HG03558 (cell line): ENCODE data around the gene TARS3.

Source experiments
- ATAC-seq: cut with Tn5 transposase; IDR thresholded peaks from one replicate; pipeline ENCODE4 v1.9.1; 2021; ENCODE audit warnings: moderate number of reproducible peaks; ENCODE audit not compliant: unreplicated experiment; ENCODE audit errors: extremely low read depth

Gene TARS3

DNA sequence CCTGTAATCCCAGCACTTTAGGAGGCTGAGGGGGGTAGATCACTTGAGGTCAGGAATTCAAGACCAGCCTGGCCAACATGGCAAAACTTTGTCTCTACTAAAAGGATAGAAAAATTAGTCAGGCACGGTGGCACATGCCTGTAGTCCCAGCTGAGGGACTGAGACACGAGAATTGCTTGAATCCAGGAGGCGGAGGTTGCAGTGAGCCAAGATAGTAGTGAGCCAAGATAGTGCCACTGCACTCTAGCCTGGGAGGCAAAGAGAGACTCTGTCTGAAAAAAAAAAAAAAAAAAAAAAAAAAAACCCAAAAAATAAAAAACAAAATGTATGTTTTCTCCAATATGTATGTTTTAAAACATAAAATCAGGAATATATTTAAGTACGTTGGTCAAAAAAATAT is 16.3 kb downstream of the TARS3 start:
- no peak for ATAC-seq

DNA sequence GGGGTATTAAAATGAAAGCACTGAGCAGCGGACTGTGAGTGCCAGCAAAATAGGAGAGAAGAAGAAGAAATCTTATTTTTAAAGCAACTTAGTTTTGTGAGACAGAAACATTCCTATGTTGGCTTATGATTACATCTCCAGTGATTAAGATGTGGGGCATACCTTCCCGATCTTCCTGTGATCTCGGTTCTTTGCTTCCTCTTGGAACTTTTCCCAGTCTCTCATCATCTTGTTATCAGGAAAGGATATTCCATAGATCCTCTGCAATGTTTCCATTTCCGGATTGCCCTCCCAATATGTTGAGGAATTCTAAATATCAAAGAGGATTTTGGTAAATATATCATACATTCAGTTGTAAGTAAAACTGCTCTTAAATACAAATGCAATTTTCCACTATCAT is 22.2 kb downstream of the TARS3 start:
- no peak for ATAC-seq

DNA sequence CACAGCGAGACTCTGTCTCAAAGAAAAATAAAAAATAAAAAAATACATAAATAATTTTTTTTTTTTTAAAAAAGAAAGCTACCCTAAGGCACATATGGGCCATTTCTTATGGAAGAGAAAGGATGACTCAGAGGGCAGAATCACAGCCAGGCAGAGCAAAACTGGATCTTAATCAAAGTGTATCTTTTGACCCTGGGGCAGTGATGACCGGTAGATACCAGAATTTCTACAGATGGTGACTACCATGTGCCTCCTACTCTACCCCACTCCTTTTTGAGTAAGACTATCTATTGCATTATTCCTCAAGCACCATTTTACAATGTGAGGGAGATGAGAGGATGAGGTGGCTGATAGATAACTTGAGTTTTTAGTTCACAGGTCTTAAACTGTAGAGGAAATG is 26.0 kb downstream of the TARS3 start:
- no peak for ATAC-seq

DNA sequence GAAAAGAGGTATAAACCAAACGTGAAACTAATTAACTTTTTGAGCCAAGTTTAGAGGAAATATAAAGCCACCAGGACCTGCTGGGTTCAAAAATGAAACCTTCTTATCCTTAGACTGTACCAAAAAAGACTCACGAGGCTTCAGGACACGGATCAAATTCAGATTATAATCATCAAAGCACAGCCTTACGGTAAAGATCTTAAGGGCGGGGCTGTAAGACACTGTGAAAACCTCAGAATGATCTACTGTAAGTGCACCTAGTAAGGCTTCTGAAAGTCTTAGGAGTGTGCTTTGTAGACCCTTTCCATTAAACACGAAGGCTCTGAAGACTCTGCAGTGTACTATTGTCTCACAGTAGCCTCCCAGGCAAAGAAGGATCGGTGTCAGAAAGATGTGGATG is 26.8 kb downstream of the TARS3 start:
- no peak for ATAC-seq

DNA sequence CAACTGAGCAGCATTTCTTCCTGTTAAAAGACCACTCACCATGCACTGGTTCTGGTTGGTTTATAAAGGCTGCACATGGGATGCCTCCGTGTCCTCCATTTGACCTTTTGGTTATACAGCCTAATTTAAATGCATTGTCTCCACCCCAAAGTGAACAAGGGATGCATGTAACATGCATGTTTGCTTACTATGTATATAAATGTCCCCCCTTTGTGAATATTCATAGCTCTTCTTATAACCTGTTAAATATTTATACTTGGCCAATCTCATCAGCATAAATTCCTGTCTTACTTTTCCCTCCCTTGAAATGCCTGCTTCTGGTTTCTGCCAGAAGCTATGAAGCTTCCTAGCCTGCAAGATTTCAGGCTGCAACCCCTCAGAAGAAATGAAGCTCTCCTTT is 27.4 kb downstream of the TARS3 start:
- ATAC-seq, result no peak

DNA sequence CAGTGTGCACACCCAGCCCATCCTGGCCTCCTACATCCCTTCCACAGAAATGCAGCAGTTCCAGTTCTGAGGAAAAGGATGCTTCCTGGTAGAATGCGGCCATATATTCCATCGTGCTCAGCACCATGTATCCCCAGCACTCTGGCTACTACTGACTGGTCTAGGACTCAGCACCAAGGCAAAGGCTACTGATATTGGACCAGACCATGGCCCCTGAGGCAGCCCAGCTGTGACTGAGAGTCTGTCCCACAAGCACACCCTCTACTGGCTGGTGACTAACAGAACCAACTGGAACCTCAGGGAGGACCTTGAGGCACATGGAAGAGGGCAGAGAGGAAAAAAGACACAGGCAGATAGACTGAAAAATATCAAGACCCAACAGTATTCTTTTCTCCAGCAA is 30.0 kb downstream of the TARS3 start:
- no peak for ATAC-seq

DNA sequence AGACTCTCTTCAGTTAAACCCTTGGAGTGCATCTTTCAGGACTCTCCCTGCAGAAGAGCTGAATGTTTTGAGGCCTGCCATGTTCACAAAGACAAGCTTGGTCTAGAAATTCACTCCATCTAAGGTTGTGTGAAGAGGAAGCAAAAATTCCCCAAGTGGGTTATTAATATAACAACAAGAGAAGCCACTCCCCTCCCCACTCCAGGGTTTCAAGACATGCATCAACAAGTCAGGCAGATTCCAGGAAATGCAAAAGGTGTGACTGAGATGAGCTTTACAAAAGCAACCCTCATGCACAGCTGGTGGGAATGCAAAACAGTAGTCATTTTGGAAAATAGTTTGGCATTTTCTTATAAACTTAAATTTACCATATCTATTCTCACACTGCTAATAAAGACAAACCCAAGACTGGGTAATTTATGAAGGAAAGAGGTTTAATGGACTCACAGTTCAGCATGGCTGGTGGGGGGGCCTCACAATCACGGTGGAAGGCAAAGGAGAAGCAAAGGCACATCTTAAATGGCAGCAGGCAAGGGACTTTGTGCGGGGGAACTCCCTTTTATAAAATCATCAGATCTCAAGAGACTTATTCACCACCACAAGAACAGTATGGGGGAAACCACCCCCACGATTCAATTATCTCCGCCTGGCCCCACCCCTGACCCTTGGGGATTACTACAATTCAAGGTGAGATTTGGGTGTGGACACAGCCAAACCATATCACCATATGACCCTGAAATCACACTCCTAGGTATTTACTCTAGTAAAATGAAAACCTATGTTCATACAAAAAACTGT is 31.3 kb downstream of the TARS3 start:
- ATAC-seq, result no peak

DNA sequence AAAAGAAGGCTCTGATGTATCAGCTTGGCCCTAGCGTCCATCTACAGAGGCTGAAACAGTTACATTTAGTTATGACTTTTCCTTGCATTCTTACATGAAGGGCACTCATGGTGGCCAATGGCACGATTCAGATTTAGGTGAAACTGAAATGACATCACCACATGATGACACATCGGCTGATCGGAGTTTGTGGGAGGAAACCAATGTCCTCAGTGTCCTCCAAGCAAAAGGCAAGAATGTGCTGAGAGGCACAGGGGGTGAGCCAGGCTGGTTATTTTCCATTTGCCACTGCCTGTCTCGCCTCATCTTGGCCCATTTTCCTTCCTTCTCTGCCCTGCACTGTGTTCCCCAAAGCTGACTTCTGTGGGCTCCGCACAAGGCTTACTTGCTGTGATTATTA is 34.4 kb downstream of the TARS3 start:
- ATAC-seq, result no peak

DNA sequence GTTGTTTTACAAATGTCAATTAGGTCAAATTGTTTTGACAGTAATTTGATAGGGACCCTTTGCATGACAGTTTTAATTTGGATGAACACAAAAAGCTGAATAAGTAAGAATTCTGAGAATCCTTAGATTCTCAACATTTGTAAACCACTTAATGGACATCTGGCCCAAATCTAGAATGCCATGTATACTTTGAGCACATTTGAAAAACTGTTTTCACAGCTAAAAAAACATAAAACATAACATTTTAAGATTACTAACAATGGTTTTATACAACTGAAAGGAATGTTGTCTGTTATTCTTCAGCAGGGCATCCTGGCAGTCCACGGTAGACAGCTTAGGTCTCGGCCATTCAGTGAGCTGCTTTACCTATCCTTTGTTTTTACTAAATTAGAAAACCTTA is 37.6 kb downstream of the TARS3 start:
- no peak for ATAC-seq

DNA sequence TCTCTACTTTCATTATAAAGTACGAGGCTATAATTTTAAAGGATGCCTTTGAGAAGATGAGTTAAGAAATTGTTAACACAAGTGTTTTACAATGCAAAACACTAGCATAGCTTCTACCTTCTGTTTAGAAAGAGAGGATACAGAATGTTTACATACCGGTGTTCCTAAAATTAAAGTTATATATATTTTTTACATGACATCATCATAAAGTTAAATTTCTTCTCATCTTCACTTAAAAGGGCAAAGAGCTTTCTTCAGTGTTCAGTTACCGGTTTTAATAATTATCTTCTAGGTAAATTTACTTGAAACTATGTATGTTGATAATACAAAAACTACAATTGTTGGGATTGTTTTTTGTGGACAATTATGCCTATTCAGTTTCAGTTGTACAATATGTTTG is 39.4 kb downstream of the TARS3 start:
- no peak for ATAC-seq

DNA sequence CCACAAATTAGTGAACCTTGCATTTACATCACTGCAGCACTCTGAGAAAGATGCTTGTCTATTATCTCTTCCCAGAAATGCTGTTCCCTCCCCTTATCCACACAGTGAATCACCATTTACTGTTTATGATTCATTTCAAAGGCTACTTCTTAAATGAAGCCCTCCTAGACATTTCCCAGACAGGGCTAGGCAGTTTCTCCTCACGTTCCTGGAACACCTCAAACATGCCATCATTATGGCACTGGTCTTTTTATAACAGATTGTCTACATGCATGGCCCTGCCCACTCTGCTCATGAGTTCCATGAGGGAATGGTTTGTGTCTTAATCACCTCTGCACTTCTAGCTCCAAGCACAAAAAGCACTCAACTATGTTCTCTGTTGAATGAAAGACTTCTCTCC is 39.9 kb downstream of the TARS3 start:
- no peak for ATAC-seq

DNA sequence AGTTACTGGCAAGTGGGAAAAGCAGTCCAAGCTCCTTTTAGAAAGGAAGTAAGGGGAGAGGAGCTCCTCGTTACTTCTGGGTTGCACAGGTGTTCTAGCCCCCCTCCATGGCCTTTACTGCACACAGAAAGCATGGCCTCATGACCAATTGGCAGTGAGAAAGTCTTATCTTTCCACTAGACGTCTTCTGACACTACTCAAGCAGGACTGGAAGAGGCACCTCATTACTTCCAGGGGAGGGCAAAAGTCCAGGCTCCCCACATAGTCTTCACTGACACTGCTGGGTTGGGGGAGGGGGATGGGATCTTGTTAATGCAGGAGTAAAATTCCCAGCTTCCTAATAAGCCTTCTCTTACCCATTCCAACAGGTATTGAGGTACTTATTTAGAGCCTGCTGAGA is 44.5 kb downstream of the TARS3 start:
- ATAC-seq, result no peak

DNA sequence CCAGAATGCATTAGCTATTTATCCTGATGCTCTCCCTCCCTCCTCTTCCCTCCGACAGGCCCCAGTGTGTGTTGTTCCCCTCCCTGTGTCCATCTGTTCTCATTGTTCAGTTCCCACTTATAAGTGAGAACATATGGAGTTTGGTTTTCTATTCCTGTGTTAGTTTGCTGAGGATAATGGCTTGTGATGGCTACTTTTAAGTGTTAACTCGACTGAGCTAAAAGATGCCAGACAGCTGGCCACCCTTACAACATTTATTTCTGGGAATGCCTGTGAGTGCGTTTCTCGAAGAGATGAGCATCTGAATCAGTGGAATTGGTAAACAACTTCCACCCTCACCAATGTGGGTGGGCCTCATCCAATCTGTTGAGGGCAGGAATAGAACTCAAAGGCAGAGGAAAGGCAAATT is 47.3 kb downstream of the TARS3 start:
- no peak for ATAC-seq

DNA sequence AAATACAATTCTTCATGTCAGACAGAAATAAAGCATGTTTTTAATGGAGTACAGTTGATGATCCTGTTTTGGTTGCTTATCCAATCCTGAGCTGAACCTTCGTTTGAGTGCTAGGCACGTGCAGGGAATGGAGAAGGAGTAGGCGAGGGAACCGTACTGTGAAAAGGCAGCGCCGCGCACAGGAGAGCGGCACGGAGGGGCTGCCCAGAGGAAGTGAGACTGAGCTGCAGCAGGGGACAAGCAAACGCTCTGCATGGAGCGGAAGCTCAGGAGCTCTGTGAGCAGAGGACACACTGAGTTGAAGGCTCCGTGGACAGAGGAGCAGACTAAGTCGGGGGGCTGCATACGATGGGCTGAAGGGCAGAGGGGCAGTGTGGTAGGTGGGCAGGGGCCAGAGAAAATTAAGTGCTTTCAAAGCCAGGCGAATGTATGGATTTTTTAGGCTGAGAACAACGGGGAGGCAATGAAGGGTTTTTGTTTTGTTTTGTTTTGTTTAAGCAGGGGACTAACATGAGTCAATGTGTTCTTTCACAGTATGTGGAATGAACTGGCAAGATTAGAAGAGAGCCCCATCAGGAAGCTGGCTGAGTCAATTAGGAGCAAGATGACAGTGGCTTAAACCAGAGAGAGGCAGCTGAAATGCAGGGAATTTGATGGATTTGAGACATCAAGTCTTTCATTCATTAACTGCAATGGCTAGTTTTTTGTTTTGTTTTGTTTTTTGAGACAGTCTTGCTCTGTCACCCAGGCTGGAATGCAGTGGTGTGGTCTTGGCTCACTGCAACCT is 48.3 kb downstream of the TARS3 start:
- no peak for ATAC-seq

DNA sequence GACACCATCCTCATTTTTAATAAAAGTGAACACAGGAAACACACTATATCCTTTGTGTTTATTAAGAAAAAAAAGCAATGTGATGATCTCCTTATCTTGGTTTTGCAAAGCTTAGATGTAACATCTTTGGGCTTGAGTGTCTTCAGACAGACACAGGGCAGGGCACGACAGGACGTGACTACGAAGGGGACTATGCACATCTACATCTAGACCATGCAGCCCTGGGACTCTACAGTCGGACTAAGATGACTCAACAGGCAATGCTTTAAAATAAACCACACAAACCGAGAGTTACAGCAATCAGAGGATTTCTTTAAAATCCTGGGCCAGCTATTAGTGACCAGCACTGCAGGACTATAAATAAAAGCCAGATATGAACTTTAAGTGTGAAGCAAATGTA is 49.3 kb downstream of the TARS3 start:
- no peak for ATAC-seq

DNA sequence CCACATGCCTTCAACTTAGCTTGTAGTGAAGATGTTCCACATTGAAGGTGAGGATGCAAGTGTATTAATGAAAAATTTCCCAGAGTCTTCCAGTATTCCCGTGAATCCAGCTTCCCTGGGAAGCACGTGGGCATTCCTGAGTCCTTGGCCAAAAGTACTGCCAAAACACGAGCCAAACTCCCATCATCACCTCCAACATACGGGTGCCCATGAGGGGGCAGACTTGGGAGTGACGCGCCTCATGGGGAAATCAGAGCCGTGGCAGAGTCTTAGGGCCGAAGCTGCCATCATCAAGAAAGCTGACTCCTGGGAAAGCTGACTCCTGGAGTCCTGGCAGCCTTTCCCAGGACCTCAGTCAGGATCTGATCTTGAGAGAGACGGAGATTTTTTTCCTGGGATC is 52.0 kb downstream of the TARS3 start:
- ATAC-seq, result no peak

DNA sequence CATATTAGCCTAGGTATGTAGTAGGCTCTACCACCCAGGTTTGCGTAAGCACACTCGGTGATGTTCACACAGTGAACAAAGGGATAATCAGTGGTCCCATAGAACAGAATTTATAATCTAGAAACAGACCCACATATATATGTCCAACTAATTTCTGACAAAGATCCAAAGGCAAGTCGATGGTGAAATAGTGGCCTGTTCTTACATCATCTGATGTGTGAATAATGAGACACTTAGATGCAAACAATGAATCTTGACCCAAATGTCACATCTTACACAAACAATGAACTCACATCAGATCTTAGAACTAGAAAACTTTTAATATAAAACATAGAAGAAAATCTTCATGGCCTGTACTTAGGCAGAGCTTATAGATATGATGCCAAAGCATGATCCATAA is 54.5 kb downstream of the TARS3 start:
- no peak for ATAC-seq

DNA sequence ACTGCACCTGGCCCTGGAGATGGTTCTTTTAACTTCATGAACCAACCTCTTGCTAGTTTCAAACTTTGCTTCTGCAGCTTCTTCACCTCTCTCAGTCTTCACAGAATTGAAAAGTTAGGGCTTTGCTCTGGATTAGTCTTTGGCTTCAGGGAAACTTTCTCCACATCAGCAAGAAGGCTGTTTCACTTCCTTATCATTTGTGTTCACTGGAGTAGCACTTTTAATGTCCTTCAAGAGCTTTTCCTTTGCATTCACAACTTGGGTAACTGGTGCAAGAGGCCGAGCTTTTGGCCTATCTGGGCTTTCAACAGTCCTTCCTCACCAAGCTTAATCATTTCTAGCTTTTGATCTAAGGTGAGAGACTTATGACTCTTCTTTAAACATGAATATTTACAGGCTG is 56.4 kb downstream of the TARS3 start:
- no peak for ATAC-seq

DNA sequence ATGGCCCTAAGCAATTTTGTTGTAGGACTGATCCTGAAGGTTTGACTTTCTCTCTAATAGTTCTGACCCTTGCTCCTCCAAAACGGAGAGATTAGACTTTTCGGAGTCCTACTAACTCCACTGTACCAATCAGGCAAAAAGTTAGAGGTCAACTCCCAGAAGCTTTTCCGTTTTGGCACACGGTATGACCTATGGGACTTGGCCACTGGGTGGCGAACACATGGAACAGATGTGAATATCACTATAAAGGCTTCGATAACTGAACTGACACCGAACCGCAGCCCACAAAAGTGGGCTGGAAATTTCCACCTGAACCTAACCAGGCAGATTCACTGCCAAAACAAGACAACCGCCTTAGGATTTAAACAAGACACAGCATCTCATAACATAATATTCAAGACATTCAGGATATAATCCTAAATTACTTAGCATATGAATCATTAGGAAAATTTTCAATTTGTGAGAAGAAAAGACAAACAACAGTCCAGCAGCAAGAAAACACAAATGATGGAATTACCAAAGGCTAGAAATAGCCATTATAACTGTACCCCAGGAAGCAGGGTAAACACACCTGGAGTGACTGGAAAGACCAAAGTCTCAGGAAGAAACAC is 59.9 kb downstream of the TARS3 start:
- no peak for ATAC-seq

DNA sequence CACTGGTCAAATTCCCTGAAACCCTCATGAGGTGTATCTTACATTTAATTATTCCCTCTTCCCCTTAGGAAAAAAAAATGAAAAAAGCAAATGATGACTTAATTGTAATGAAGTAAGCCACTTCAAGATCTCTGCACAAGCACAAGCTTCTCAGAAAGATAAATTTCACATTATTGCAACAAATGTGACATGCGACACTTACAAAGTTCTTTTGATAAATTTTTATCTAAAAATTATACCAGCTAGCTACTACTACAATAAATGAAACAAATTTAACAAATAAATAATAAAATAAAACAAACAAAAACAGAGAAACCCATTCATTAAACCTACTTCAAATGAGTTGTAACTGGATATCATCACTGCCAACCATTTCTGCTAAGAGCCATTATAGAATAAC is 62.1 kb downstream of the TARS3 start:
- no peak for ATAC-seq

DNA sequence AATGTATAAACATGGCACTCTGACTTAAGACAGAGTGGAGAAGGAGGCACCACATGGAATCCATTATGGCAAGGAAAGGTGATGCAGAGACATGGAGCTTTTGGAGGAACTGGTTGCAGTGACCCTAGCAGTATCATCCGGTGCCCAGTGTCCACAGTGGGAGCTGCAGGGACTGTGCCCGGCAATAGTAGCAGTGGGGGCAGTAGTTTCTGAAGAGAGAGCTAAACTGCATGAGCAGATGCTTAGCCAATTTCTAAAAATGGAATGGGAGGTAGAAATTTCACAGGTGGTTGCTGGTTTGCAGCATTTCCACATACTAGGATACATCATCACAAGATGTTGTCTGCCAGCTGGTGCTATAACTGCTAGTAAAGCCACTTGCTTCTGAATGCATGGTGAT is 64.3 kb downstream of the TARS3 start:
- ATAC-seq, result no peak
